ENCODE results near the gene CSE1L.
"Not testable (repeated sequence)": the region's sequence is repeated elsewhere in the genome, so short reads cannot be mapped to it uniquely, and the experiment has no call there.

The CSE1L gene

GRCh38 chr20:49074521-49074920 lies 28.4 kb downstream of the CSE1L start:
- DNase-seq: no peak

- DNase-seq: no peak
Observed at GRCh38 chr20:49078310-49078709, 32.2 kb downstream of the CSE1L start.

- DNase-seq: not testable (repeated sequence)
Observed at GRCh38 chr20:49082295-49082694, 36.2 kb downstream of the CSE1L start.

- no peak for DNase-seq
Observed at GRCh38 chr20:49091104-49091503, 45.0 kb downstream of the CSE1L start.

- no peak for DNase-seq
Observed at GRCh38 chr20:49091762-49092161, 45.6 kb downstream of the CSE1L start.

- DNase-seq: no peak
Observed at GRCh38 chr20:49096203-49096730, 50.2 kb downstream of the CSE1L start.

GRCh38 chr20:49097159-49097558 lies 51.0 kb downstream of the CSE1L start:
- DNase-seq: no peak

- DNase-seq: no peak
Observed at GRCh38 chr20:49098136-49098535, 52.0 kb downstream of the CSE1L start.

- no peak for DNase-seq
Observed at GRCh38 chr20:49099011-49099410, 52.9 kb downstream of the CSE1L start.

GRCh38 chr20:49100292-49100691 lies 54.2 kb downstream of the CSE1L start:
- DNase-seq: not testable (repeated sequence)

GRCh38 chr20:49100972-49101371 lies 54.9 kb downstream of the CSE1L start:
- no peak for DNase-seq

- no peak for DNase-seq
Observed at GRCh38 chr20:49103019-49103418, 56.9 kb downstream of the CSE1L start.

- no peak for DNase-seq
Observed at GRCh38 chr20:49103647-49104364, 57.7 kb downstream of the CSE1L start.

- no peak for DNase-seq
Observed at GRCh38 chr20:49104365-49104648, 58.2 kb downstream of the CSE1L start.

GRCh38 chr20:49104979-49105547 lies 59.0 kb downstream of the CSE1L start:
- not testable (repeated sequence) for DNase-seq

GRCh38 chr20:49106328-49106727 lies 60.2 kb downstream of the CSE1L start:
- no peak for DNase-seq

GRCh38 chr20:49110767-49111694 lies 64.9 kb downstream of the CSE1L start:
- DNase-seq: no peak

- DNase-seq: no peak
Observed at GRCh38 chr20:49112596-49113274, 66.6 kb downstream of the CSE1L start.

GRCh38 chr20:49115564-49115963 lies 69.5 kb downstream of the CSE1L start:
- DNase-seq: no peak

GRCh38 chr20:49118307-49118706 lies 72.2 kb downstream of the CSE1L start:
- no peak for DNase-seq

- no peak for DNase-seq
Observed at GRCh38 chr20:49119988-49120387, 73.9 kb downstream of the CSE1L start.

- DNase-seq: no peak
Observed at GRCh38 chr20:49122920-49123319, 76.8 kb downstream of the CSE1L start.

- no peak for DNase-seq
Observed at GRCh38 chr20:49123982-49124381, 77.9 kb downstream of the CSE1L start.
